SH-SY5Y (cell line): ENCODE measurements around the gene AGO3.

Experiments used
- GATA2 ChIP-seq: IDR thresholded peaks from 2 replicates; pipeline ENCODE4 v1.6.1; 2011; ENCODE audit warnings: mild to moderate bottlenecking, low read depth, low read length
- GATA3 ChIP-seq: IDR thresholded peaks from 2 replicates; pipeline ENCODE4 v1.6.1; 2011; ENCODE audit warnings: low read depth, mild to moderate bottlenecking, low read length, moderate library complexity

DNA sequence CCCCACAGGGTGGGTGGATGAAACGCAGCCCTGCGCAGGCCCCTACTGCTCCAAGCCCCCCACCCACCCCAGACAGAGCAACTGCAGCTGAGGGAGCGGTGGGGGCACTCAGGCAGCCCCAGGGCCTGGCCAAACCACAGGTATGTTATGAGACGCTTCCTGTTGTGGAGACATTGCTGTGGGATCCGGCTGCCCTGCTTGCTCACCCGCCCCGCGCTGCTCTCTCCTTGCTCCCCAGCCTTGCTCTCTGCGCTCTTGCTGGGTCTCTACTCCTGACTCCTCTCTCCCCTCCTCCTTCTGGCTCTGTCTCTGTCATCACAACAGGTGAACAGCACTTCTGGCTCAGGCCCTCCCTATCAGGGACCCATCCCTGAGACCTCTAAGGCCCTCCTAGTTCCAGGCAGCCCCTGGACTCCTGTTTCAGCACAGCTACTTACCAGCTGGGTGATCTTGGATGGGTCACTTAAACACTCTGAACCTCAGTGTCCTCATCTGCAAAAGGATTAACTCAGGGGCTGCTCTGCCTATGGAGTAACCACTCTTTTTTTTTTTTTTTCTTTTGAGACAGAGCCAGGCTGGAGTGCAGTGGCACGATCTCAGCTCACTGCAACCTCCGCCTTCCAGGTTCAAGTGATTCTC, 178.3 kb downstream of the AGO3 start:
- TF ChIP-seq GATA3 (no peak), GATA2 (no peak)
